Esophagus muscularis mucosa (tissue), 4 donors: Measurements from ENCODE around the gene TNRC6A.

Source experiments
- CTCF ChIP-seq, 3 experiments: fragments of 200-600 bp in 2 of 3; fragments of 450-650 bp in 1 of 3; sonication (generic) in 2 of 3; IDR thresholded peaks; one replicate each; pipeline ENCODE4 v1.5.1; 2017 to 2019; ENCODE audit warnings: antibody characterized with exemption in 3 of 3, mild to moderate bottlenecking in 2 of 3, moderate library complexity in 1 of 3
- EP300 ChIP-seq: sonication (generic); formaldehyde crosslinking; IDR thresholded peaks from one replicate; pipeline ENCODE4 v1.6.1; 2017; ENCODE audit warnings: antibody characterized with exemption
- POLR2A ChIP-seq: fragments of 450-650 bp; IDR thresholded peaks from one replicate; pipeline ENCODE4 v1.6.1; 2017; ENCODE audit warnings: antibody characterized with exemption, moderate library complexity, mild to moderate bottlenecking, low read depth
- POLR2AphosphoS5 ChIP-seq, 2 donors: sonication (generic); formaldehyde crosslinking; IDR thresholded peaks; one replicate each; pipeline ENCODE4 v1.6.1; 2017; ENCODE audit warnings: antibody characterized with exemption in 2 of 2

GRCh38 chr16:24841291-24841690 lies 111.8 kb downstream of the TNRC6A start:
- TF ChIP-seq CTCF (IDR thresholded peaks at IDR 0.05) (no peak), POLR2AphosphoS5 (IDR thresholded peaks at IDR 0.05) (no peak), POLR2A (no peak), EP300 (no peak)
